GM12801 (cell line): Measurements from ENCODE around the gene ZFHX3.

Experiments
- CTCF ChIP-seq: IDR thresholded peaks from one replicate; pipeline ENCODE4 v1.5.1; 2011; ENCODE audit warnings: control low read depth; ENCODE audit not compliant: insufficient read length; ENCODE audit errors: extremely low read depth

Gene ZFHX3

DNA sequence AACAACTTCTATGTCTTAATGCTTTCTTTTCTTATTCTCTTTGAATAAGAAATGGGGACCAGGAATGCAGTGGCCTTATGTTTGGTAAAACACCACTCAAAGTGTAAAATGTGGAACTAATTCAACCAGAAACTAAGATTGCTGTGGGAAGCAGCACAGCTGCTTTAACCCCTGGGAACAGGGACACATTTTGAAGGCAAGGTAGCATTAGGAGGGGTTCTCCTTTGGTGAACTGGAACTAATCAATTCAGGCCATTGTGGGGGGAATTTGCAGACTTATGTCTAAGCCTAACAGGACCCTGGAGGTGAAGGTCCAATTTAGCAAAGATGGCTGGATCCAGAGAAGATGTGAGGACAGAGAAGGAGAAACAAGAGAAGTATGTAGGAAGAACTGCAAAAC is 256.1 kb downstream of the ZFHX3 start:
- no peak for TF ChIP-seq CTCF

- no peak for TF ChIP-seq CTCF
Observed at GRCh38 chr16:72789921-72790320, 258.0 kb downstream of the ZFHX3 start.

DNA sequence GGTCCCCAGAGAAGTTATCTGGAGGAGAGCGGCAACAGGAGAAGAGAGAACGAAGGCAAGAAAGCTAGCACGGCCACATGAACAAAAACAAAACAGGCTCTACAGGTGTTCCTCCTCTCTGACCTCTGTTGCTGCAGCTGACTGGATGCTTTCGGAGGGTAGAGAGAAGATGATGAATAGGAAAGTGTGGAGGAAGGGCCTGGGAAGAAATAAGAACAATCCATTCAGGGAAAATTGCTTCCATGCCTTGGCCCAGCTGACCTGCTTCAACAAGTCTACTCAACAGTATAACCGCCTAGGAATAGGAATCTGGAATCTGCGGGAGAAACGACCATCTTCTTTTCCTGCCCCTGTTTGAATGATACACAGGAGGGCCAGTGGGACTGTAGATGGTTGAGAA is 258.5 kb downstream of the ZFHX3 start:
- no peak for TF ChIP-seq CTCF

GRCh38 chr16:72788269-72788809 is 259.6 kb downstream of the ZFHX3 start:
- TF ChIP-seq CTCF: no peak

DNA sequence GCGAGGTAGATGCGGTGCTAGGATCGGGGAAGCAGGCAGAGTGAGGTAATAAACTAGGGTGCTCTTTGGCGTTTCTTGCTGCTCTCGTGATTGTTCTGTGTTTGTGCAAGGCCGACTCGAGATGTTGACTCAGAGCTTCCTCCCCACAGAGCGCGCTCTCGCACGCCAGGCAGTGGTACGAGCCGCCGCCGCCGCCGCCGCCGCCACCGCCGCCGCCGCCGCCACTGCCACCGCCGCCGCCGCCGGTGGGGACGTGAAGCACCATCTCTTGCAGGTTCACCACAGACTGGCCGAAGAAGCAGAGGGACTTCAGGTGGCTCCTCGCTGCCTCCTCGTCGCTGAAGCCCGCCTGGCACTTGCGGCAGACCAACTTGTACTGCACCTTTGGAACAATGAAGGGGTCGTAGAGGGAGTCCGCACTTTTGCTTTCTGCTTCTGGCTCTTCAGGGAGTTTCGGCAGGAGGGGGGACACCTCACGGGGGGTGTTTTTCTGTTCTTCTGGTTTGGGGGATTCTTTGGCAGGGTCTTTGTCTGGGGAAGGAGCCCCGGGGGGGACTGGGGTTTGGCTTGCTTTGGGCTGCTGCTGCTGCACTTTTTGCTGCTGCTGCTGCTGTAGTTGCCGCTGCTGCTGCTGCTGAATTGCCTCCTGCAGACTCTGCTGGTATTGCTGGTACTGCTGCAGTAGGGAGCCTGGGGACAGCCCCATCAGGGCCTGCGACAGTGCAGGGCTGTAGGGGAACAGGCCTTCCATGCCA is 260.2 kb downstream of the ZFHX3 start:
- no peak for TF ChIP-seq CTCF

- no peak for TF ChIP-seq CTCF
Observed at GRCh38 chr16:72787130-72787513, 260.8 kb downstream of the ZFHX3 start.

DNA sequence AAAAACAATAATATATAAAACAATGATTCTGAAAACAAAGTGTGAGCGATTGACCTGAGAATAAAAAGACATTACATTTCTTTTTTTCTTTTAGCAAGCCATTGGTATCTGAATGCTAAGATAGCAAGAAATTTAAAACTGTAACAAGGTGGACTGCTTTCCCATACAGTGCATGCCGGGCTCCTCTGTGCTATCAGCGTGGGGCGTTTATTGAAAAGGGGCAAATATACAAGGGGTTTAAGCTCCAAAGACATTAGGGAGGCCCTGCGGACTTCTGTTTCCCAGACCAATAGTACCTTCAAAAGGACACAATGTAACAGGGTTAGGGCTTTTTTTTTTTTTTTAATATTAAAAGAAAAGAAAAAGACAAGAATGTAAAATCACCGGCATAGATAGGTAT is 261.3 kb downstream of the ZFHX3 start:
- TF ChIP-seq CTCF: no peak
